GM21390 (cell line): ENCODE measurements around the gene FOXP1.

ENCODE experiments used
- ATAC-seq: cut with Tn5 transposase; IDR thresholded peaks from one replicate; pipeline ENCODE4 v1.9.1; 2021; ENCODE audit not compliant: unreplicated experiment

The FOXP1 gene

GRCh38 chr3:71140477-71140876 is 443.1 kb downstream of the FOXP1 start:
- no peak for ATAC-seq

- no peak for ATAC-seq
Measured at GRCh38 chr3:71139496-71139895, 444.0 kb downstream of the FOXP1 start.

DNA sequence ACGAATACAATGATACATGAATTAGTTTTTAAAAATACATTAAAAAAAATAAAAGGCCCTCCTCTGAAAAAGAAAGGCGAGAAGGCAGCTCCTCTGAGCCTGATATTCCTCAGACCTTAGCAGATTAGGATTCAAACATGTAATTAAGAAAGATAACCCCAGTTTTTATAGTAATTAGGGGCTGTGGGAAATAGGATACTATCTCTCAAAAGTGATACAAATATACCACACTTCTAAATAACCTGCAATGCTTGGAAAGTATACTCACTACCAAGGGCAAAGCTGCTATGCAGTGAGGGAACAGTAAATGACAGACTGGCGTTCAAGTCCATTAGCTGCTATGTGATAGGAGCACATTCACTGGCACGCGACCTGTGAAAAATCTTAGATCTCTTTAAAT is 445.1 kb downstream of the FOXP1 start:
- no peak for ATAC-seq

DNA sequence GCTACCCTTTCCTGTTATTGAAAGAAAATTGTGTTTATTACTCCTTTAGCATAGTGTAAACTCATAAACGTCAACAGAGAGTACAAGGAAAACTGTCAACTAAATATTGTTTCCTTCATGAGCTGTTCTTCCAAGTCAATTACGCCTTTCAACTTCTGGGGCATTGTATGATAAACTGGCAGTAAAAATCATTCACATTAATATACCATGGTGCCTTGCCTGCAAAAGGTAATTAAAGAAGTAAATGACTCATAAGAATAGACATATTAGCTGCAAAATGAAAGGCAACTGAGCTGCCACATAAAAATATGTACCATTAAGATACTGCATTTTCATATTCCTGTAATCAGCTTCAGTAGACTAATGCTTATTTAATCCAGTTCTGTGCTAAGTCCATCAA is 447.3 kb downstream of the FOXP1 start:
- no peak for ATAC-seq

- no peak for ATAC-seq
Measured at GRCh38 chr3:71135373-71136088, 448.0 kb downstream of the FOXP1 start.

GRCh38 chr3:71134521-71134920 is 449.0 kb downstream of the FOXP1 start:
- ATAC-seq, result no peak

DNA sequence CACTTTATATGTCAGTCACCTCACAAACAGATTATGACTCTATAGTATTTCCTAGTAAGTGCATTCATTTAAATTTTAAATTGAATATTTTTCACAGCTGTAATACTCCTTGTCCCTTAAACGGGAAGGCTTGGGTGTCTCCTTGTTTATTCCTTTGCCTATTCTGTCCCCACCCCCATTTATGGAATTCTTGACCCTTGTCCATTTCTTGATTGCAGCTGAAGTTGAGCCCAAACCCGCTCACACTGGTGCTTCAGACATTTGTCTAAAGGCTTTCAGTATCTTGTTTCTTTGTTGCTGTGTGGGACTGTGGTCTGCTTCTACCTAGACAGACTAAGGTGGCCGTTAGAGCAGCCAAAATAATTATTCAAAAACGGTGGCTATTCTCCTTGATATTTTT is 449.7 kb downstream of the FOXP1 start:
- ATAC-seq, result no peak

DNA sequence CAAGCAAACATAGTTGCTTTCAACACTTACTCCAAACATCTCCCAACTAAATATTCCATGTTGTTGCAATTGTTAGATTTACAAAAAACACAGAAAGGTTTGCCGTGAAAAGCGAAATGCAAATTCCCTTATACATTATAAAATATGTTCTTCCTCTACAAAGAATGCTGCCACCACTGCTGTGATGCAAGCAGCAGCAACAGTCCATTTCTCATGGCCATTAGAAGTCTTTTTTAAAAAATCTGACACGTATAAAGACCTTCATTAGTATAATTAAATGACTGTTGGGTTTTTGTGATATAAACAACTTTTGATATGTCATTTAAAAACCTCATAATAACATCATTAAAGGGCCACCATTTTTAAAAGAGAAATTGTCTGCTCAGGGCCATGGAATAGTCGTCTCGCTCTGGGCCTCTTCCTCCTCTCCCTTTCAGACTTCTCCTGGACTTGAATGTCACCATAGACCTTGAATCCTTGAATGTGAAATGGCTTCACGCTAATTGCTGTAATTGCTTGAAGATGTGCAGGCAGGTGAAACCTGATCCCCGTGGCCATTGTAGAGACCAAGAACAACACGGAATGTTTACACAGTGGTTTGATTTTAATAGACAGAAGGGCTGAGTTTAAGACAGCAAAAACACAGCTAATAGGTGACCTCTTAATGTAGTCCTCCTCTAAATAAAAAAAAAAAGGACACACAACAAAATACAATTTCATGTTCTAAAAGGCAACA is 450.4 kb downstream of the FOXP1 start:
- ATAC-seq, result no peak

GRCh38 chr3:71131375-71132314 is 451.9 kb downstream of the FOXP1 start:
- no peak for ATAC-seq

DNA sequence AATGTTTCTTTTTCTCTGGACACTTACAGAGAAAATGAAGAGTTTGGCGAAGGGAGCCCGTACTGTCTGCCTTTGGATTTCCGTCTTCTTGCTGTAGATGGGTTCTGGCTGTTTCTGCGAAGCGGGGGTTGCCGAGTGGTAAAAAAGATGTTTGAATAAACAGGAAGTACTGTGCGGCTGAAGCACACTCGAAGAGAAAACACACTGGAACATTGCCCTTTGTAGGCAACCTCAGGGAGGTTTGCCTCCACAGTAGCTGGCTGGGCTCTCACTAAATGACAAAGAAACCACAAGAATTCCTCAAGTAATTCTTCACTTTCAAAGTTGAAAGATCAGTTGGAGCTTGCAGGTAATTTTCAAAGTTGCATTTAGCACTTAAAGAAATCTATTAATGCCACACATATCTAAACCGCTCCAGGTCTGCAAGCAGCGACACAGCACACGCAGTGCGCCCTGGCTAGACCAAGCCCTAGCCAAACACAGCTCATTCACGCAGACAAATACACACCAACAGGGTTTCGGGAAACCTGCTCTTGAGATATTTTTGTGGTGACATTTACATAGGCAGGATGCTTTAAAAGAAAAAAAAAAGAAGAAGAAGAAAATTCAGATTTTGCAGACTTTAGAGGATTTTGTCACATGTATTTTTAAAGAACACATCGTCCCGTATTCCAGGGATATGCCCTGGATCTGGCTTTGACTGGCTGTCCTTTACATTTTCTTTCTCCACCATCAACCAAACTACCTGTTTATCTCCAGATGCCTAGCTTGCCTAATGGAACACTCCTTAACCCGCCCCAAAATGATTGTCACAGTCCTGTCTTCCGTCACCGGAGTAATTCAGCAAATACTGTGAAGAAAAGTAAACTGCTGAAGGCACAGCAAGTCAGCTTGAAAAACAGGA is 452.8 kb downstream of the FOXP1 start:
- peak; percentile 77 for ATAC-seq

- no peak for ATAC-seq
Measured at GRCh38 chr3:71129611-71130431, 453.7 kb downstream of the FOXP1 start.

- no peak for ATAC-seq
Measured at GRCh38 chr3:71128961-71129360, 454.6 kb downstream of the FOXP1 start.

- ATAC-seq, result no peak
Measured at GRCh38 chr3:71127844-71128243, 455.7 kb downstream of the FOXP1 start.

- ATAC-seq, result no peak
Measured at GRCh38 chr3:71127052-71127831, 456.3 kb downstream of the FOXP1 start.

DNA sequence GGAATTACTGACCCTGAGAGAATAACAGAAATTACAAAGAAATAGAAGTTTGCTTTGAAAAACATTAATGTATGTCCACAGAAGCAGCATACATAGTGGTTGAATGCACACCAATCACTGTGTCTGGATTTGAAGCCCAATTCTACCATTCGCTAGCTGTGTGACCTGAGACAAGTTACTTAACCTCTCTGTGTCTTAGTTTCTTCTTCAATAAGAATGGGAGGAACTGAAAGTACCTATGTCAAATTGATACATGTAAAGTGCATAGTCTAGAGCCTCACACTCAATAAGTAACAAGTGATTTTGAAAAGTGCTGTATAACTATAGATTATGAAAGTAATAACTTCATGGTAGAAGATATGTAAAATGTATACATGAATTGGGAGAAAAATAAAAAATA is 457.8 kb downstream of the FOXP1 start:
- no peak for ATAC-seq

DNA sequence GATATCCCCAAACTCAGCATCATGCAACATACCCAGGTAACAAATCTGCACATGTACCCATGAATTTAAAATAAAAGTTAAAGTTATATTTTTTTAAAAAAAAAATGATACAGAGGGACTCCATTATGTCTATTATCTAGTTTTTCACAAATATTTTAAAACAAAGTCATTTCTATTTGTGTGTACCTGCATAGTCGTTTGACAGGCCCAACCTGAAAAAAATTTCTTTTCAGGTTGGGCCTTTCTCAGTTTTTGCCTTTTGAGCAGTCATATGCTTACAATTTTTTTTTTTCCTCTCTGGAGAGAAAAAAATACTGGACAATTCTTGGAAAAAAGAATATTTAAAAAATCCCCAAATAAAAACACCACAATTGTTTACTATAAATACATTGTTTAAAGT is 459.5 kb downstream of the FOXP1 start:
- ATAC-seq, result no peak

GRCh38 chr3:71122641-71123040 is 460.9 kb downstream of the FOXP1 start:
- ATAC-seq, result no peak

DNA sequence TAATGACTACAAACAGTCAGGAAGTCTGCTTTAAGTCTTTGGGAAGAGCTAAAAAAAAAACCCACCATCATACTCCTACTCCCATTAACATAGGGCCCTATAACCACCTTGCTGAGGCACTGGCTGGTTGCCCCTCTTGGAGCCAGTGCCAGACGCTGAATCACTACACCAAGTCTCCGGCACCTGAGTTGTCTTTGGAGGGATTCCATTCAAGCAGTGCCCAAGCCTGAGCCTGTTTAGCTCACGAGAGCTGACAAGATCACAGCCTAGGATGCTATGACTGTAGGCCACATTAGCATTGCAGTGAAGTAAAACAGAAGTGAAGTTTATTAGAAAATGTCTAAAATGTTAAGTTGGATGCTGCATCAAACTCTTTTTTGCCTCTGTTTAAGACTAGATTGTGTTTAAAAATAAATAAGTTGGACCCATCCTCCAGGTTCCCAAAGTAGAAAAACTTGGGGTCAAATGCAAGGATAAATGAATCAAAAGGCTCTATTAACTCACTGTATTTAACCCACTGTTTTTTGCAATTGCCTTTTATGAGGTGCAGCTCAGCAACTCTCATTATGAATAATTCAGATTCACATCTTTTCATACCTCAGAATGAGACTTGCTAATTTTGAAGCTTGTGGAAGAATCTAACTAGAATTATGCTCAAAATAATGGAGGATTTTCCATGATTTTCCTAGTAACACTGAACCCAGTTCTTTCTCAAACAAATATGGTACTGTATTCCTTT is 461.9 kb downstream of the FOXP1 start:
- no peak for ATAC-seq
